Measurements from ENCODE around the gene NF2.

NF2 gene

GRCh38 chr22:29735416-29735815 lies 132.0 kb downstream of the NF2 start:
- H3K27ac ChIP-seq: peak overlapping the region; percentile 83
- no peak for TF ChIP-seq CTCF (IDR thresholded peaks at IDR 0.05; ENCODE audit: low read depth, low read length)
- H3K9me3 ChIP-seq (ENCODE audit: severe bottlenecking): no peaks in the 10 kb centered on the region
- no peaks in the 10 kb centered on the region; the same call in 1 of the 2 replicates for H3K36me3 ChIP-seq
- H3K4me3 ChIP-seq (ENCODE audit: low read depth, low read length): no peak overlapping the region
- DNase-seq: no peak
- no peaks in the 10 kb centered on the region for H3K27me3 ChIP-seq (ENCODE audit: insufficient read depth, low read depth, severe bottlenecking)

GRCh38 chr22:29737251-29738117 lies 134.1 kb downstream of the NF2 start:
- DNase-seq: no peak
- Histone ChIP-seq H3K4me3 (ENCODE audit: low read depth, low read length) (no peak overlapping the region), H3K27me3 (ENCODE audit: insufficient read depth, low read depth, severe bottlenecking) (no peaks in the 10 kb centered on the region), H3K27ac (no peak overlapping the region), H3K9me3 (ENCODE audit: severe bottlenecking) (no peaks in the 10 kb centered on the region), H3K36me3 (no peaks in the 10 kb centered on the region; the same call in none of the 2 replicates)
- TF ChIP-seq CTCF (IDR thresholded peaks at IDR 0.05; ENCODE audit: low read depth, low read length): no peak

GRCh38 chr22:29738118-29738815 lies 134.8 kb downstream of the NF2 start:
- H3K9me3 ChIP-seq (ENCODE audit: severe bottlenecking): no peaks in the 10 kb centered on the region
- H3K4me3 ChIP-seq (ENCODE audit: low read depth, low read length): no peak overlapping the region
- H3K27me3 ChIP-seq (ENCODE audit: insufficient read depth, low read depth, severe bottlenecking): no peaks in the 10 kb centered on the region
- no peak for DNase-seq
- H3K27ac ChIP-seq: no peak overlapping the region
- TF ChIP-seq CTCF (IDR thresholded peaks at IDR 0.05; ENCODE audit: low read depth, low read length): no peak
- H3K36me3 ChIP-seq: no peaks in the 10 kb centered on the region; the same call in 1 of the 2 replicates

- no peaks in the 10 kb centered on the region; the same call in 1 of the 2 replicates for H3K36me3 ChIP-seq
- DNase-seq: no peak
- TF ChIP-seq CTCF (IDR thresholded peaks at IDR 0.05; ENCODE audit: low read depth, low read length): no peak
- H3K27me3 ChIP-seq (ENCODE audit: insufficient read depth, low read depth, severe bottlenecking): no peaks in the 10 kb centered on the region
- no peak overlapping the region for H3K4me3 ChIP-seq (ENCODE audit: low read depth, low read length)
- no peaks in the 10 kb centered on the region for H3K9me3 ChIP-seq (ENCODE audit: severe bottlenecking)
- H3K27ac ChIP-seq: no peak overlapping the region
These were observed 136.0 kb downstream of the NF2 start for GRCh38 chr22:29739346-29739875.

GRCh38 chr22:29740216-29740615 lies 136.8 kb downstream of the NF2 start:
- Histone ChIP-seq H3K9me3 (ENCODE audit: severe bottlenecking) (no peaks in the 10 kb centered on the region), H3K36me3 (no peaks in the 10 kb centered on the region; the same call in 1 of the 2 replicates), H3K4me3 (ENCODE audit: low read depth, low read length) (no peak overlapping the region), H3K27me3 (ENCODE audit: insufficient read depth, low read depth, severe bottlenecking) (no peaks in the 10 kb centered on the region), H3K27ac (no peak overlapping the region)
- no peak for DNase-seq
- TF ChIP-seq CTCF (IDR thresholded peaks at IDR 0.05; ENCODE audit: low read depth, low read length): no peak

Measured in WERI-Rb-1 (cell line).